ENCODE results near the gene IGSF10.

The IGSF10 gene

GRCh38 chr3:151462278-151462780 lies 1.5 kb upstream of the IGSF10 start:
- no peak for DNase-seq (ENCODE audit: low read depth in 3 of 3, low spot score in 1 of 3)

GRCh38 chr3:151460228-151460627 lies 633 bp downstream of the IGSF10 start:
- no peak for DNase-seq (ENCODE audit: low read depth in 3 of 3, low spot score in 1 of 3)

- no peak for DNase-seq (ENCODE audit: low read depth in 3 of 3, low spot score in 1 of 3)
These were observed 1.5 kb downstream of the IGSF10 start for GRCh38 chr3:151459358-151459757.

- no peak for DNase-seq (ENCODE audit: low read depth in 3 of 3, low spot score in 1 of 3)
These were observed 4.8 kb downstream of the IGSF10 start for GRCh38 chr3:151456065-151456464.

- no peak for DNase-seq (ENCODE audit: low read depth in 3 of 3, low spot score in 1 of 3)
These were observed 8.0 kb downstream of the IGSF10 start for GRCh38 chr3:151452841-151453240.

GRCh38 chr3:151452368-151452767 lies 8.5 kb downstream of the IGSF10 start:
- no peak for DNase-seq (ENCODE audit: low read depth in 3 of 3, low spot score in 1 of 3)

- no peak for DNase-seq (ENCODE audit: low read depth in 3 of 3, low spot score in 1 of 3)
These were observed 14.9 kb downstream of the IGSF10 start for GRCh38 chr3:151446002-151446340.

GRCh38 chr3:151445273-151446001 lies 15.4 kb downstream of the IGSF10 start:
- DNase-seq (ENCODE audit: low read depth in 3 of 3, low spot score in 1 of 3) = no peak

- no peak for DNase-seq (ENCODE audit: low read depth in 3 of 3, low spot score in 1 of 3)
These were observed 17.3 kb downstream of the IGSF10 start for GRCh38 chr3:151443583-151443982.

- DNase-seq (ENCODE audit: low read depth in 3 of 3, low spot score in 1 of 3) = no peak
These were observed 19.9 kb downstream of the IGSF10 start for GRCh38 chr3:151440940-151441339.

- no peak for DNase-seq (ENCODE audit: low read depth in 3 of 3, low spot score in 1 of 3)
These were observed 21.2 kb downstream of the IGSF10 start for GRCh38 chr3:151439652-151440125.

GRCh38 chr3:151437906-151438305 lies 23.0 kb downstream of the IGSF10 start:
- no peak for DNase-seq (ENCODE audit: low read depth in 3 of 3, low spot score in 1 of 3)

GRCh38 chr3:151436675-151437446 lies 24.0 kb downstream of the IGSF10 start:
- no peak for DNase-seq (ENCODE audit: low read depth in 3 of 3, low spot score in 1 of 3)

GRCh38 chr3:151434151-151434890 lies 26.5 kb downstream of the IGSF10 start:
- no peak for DNase-seq (ENCODE audit: low read depth in 3 of 3, low spot score in 1 of 3)

- no peak for DNase-seq (ENCODE audit: low read depth in 3 of 3, low spot score in 1 of 3)
These were observed 28.1 kb downstream of the IGSF10 start for GRCh38 chr3:151432616-151433372.

- no peak for DNase-seq (ENCODE audit: low read depth in 3 of 3, low spot score in 1 of 3)
These were observed 28.9 kb downstream of the IGSF10 start for GRCh38 chr3:151431940-151432339.

GRCh38 chr3:151430821-151431484 lies 29.9 kb downstream of the IGSF10 start:
- DNase-seq (ENCODE audit: low read depth in 3 of 3, low spot score in 1 of 3) = no peak

GRCh38 chr3:151428386-151428785 lies 32.5 kb downstream of the IGSF10 start:
- no peak for DNase-seq (ENCODE audit: low read depth in 3 of 3, low spot score in 1 of 3)

GRCh38 chr3:151426341-151426657 lies 34.6 kb downstream of the IGSF10 start:
- DNase-seq (ENCODE audit: low read depth in 3 of 3, low spot score in 1 of 3) = no peak

GRCh38 chr3:151425627-151426340 lies 35.1 kb downstream of the IGSF10 start:
- no peak for DNase-seq (ENCODE audit: low read depth in 3 of 3, low spot score in 1 of 3)

Measured in stimulated activated CD4-positive, alpha-beta T cell treated with anti-CD3 and anti-CD28 coated beads, TNF-alpha, amount 100 ng/mL, for 1 hour (primary cell).